Measurements from ENCODE around the gene CD86. TPM values are rescaled to one million over a fixed set of nuclear protein-coding genes. Genes with fewer than 3 reads are reported as not detected.

Gene CD86
- total and polyA plus RNA-seq, 2 of the 8 experiments (the other 6 are each of a cell fraction or from before 2014, with no cell fraction given): 0.12 to 0.30 TPM

GRCh38 chr3:122057671-122058070 lies 2.5 kb downstream of the CD86 start:
- FAIRE-seq (no peak), DNase-seq (ENCODE audit: low read depth in 1 of 2, low spot score in 2 of 2) (no peak)
- Histone ChIP-seq H2BK20ac (ENCODE audit: low read length) (no peak overlapping the region), H3K14ac (ENCODE audit: insufficient read length) (no peak overlapping the region), H4K8ac (ENCODE audit: extremely low read depth, insufficient read depth, low read length) (no peak overlapping the region), H3K23me2 (ENCODE audit: low read depth, low read length) (no peaks in the 10 kb centered on the region; the same call in 1 of the 2 replicates), H3K9ac (replicated peaks in 1 of 4; ENCODE audit: extremely low read depth in 1 of 4, low read depth in 3 of 4, low read length in 3 of 4) (no peak overlapping the region), H3K56ac (replicated peaks; ENCODE audit: insufficient read length, low read depth, low read length) (no peak overlapping the region), H3K27me3 (replicated peaks in 1 of 4; ENCODE audit: control insufficient read depth in 3 of 4, extremely low read depth in 1 of 4, insufficient read depth in 3 of 4, low read length in 3 of 4) (no peaks in the 10 kb centered on the region), H3K4me3 (ENCODE audit: extremely low read depth in 1 of 4, insufficient read depth in 2 of 4, low read depth in 3 of 4, low read length in 4 of 4) (no peak overlapping the region), H3K4ac (replicated peaks; ENCODE audit: insufficient read length, low read depth, low read length) (no peak overlapping the region), H4K5ac (ENCODE audit: insufficient read length, low read depth, low read length) (no peak overlapping the region), H2BK15ac (ENCODE audit: low read length) (no peak overlapping the region), H2AK5ac (ENCODE audit: low read depth, low read length) (no peak overlapping the region), H4K20me1 (replicated peaks in 1 of 2; ENCODE audit: control insufficient read depth in 1 of 2, insufficient read depth in 2 of 2, low read length in 2 of 2) (no peaks in the 10 kb centered on the region), H2AFZ (ENCODE audit: low read length) (no peak overlapping the region), H2BK12ac (ENCODE audit: low read depth, low read length) (no peak overlapping the region), H3K79me2 (ENCODE audit: control insufficient read depth in 1 of 2, insufficient read depth in 2 of 2, low read length in 2 of 2) (no peaks in the 10 kb centered on the region), H3K36me3 (ENCODE audit: control insufficient read depth in 2 of 4, insufficient read depth in 4 of 4, low read length in 3 of 4) (no peaks in the 10 kb centered on the region), H2BK5ac (ENCODE audit: low read depth, low read length) (no peak overlapping the region), H3K4me2 (ENCODE audit: insufficient read depth in 1 of 2, low read depth in 2 of 2, low read length in 2 of 2) (no peak overlapping the region), H3K27ac (ENCODE audit: low read depth, low read length) (no peak overlapping the region), H3K18ac (ENCODE audit: extremely low read depth, low read length) (no peak overlapping the region), H3K79me1 (ENCODE audit: low read depth, low read length) (no peaks in the 10 kb centered on the region), H4K91ac (replicated peaks; ENCODE audit: insufficient read length, low read length) (no peak overlapping the region), H3K23ac (ENCODE audit: insufficient read length) (no peak overlapping the region), H3K9me3 (ENCODE audit: insufficient read depth in 2 of 2, low read depth in 1 of 2, low read length in 1 of 2) (no peaks in the 10 kb centered on the region), H3K4me1 (replicated peaks in 1 of 4; ENCODE audit: control insufficient read depth in 3 of 4, insufficient read depth in 4 of 4, low read length in 3 of 4) (no peaks in the 10 kb centered on the region), H2BK120ac (replicated peaks; ENCODE audit: low read depth, low read length) (no peak overlapping the region)
- ChIA-PET CTCF (ENCODE audit: partially characterized antibody) (interaction anchor here (0.8 kb wide), 1 partner anchor 62 kb away, joined by 3 read pairs; no protein-coding TSS in a partner anchor), POLR2A (ENCODE audit: partially characterized antibody) (no interaction called here)
- WGBS, 2 experiments (ENCODE audit: extremely low coverage in 1 of 2, insufficient coverage in 1 of 2, insufficient read length in 1 of 2, insufficient replicate concordance in 2 of 2, low coverage in 1 of 2, low lambda C conversion rate in 2 of 2, missing lambda C conversion rate in 1 of 2): 92% methylated on average over 2 of the region's 2 CpGs; no CpG with 5 or more reads in 1 of the 2 experiments
- TF ChIP-seq PHF8 (conservative IDR thresholded peaks at IDR 0.05; ENCODE audit: low read depth, low read length) (no peak), EP300 (IDR thresholded peaks at IDR 0.05; ENCODE audit: borderline replicate concordance in 1 of 2, low read depth in 2 of 2, low read length in 2 of 2) (no peak), CREB1 (IDR thresholded peaks at IDR 0.05) (no peak), BCL11A (IDR thresholded peaks at IDR 0.05; ENCODE audit: low read depth in 2 of 2, low read length in 2 of 2) (no peak), SIN3A (conservative IDR thresholded peaks at IDR 0.05 in 1 of 2, IDR thresholded peaks at IDR 0.05 in 1 of 2; ENCODE audit: low read depth in 1 of 2, low read length in 2 of 2) (no peak), GTF2F1 (IDR thresholded peaks at IDR 0.05; ENCODE audit: borderline replicate concordance, low read depth, low read length) (no peak), HDAC2 (IDR thresholded peaks at IDR 0.05; ENCODE audit: borderline replicate concordance in 1 of 2, low read depth in 2 of 2, low read length in 2 of 2) (no peak), USF2 (IDR thresholded peaks at IDR 0.05; ENCODE audit: low read length) (no peak), POU5F1 (IDR thresholded peaks at IDR 0.05; ENCODE audit: low read depth, low read length) (no peak), SIRT6 (IDR thresholded peaks at IDR 0.05; ENCODE audit: low read length) (no peak), MAX (IDR thresholded peaks at IDR 0.05) (no peak), RXRA (IDR thresholded peaks at IDR 0.05; ENCODE audit: insufficient read depth, low read depth, low read length) (no peak), RBBP5 (IDR thresholded peaks at IDR 0.05; ENCODE audit: borderline replicate concordance, low read depth, low read length) (no peak)
